ENCODE data around the gene GPX2. TPM values are rescaled to one million over a fixed set of nuclear protein-coding genes. Genes with fewer than 3 reads are reported as not detected.

GPX2 gene
- total RNA-seq, 4 donors from 2014 or later = 4.0 TPM; not detected in 3

GRCh38 chr14:64951724-64952123, 9.2 kb upstream of the GPX2 start:
- H3K27ac ChIP-seq = no peak overlapping the region
- no peak overlapping the region for H3K4me3 ChIP-seq (replicated peaks in 1 of 3)
- H3K4me1 ChIP-seq = peaks cover 0 to 8% of the 10 kb centered on the region in 2 donors
- no peaks in the 10 kb centered on the region for H3K9me3 ChIP-seq
- TF ChIP-seq, protein P1, sequence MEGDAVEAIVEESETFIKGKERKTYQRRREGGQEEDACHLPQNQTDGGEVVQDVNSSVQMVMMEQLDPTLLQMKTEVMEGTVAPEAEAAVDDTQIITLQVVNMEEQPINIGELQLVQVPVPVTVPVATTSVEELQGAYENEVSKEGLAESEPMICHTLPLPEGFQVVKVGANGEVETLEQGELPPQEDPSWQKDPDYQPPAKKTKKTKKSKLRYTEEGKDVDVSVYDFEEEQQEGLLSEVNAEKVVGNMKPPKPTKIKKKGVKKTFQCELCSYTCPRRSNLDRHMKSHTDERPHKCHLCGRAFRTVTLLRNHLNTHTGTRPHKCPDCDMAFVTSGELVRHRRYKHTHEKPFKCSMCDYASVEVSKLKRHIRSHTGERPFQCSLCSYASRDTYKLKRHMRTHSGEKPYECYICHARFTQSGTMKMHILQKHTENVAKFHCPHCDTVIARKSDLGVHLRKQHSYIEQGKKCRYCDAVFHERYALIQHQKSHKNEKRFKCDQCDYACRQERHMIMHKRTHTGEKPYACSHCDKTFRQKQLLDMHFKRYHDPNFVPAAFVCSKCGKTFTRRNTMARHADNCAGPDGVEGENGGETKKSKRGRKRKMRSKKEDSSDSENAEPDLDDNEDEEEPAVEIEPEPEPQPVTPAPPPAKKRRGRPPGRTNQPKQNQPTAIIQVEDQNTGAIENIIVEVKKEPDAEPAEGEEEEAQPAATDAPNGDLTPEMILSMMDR (IDR thresholded peaks at IDR 0.05) = no peak
- no peak for TF ChIP-seq POLR2A (IDR thresholded peaks at IDR 0.05)
- H3K27me3 ChIP-seq = no peaks in the 10 kb centered on the region
- intact Hi-C loops (cut with DNase I) = no loop called here
- H3K36me3 ChIP-seq = no peaks in the 10 kb centered on the region
- no peak for DNase-seq

DNA sequence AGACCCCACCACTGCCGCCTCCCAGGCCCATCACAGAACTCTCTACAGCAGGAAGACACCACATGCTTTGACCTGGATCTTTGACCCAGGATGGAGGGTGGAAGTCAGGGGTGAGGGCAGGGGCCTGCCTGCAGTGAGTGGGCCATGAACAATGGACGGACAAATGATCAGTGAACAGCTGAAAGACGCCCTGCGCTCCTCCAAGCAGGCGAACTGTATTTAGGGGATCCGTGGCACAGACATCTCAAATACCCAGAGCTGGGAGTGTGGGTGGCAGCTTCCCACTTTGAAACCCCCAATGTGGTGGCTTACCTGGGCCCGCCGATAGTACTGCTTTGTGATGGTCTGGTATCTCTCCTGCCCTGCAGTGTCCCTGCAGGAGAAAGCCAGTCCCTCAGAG, 8.7 kb upstream of the GPX2 start:
- Histone ChIP-seq H3K4me3 (replicated peaks in 1 of 3) (no peak overlapping the region), H3K36me3 (no peaks in the 10 kb centered on the region), H3K4me1 (peaks cover 0 to 8% of the 10 kb centered on the region in 2 donors), H3K27ac (no peak overlapping the region), H3K27me3 (no peaks in the 10 kb centered on the region), H3K9me3 (no peaks in the 10 kb centered on the region)
- intact Hi-C loops (cut with DNase I) = no loop called here
- DNase-seq = no peak
- 94 to 97% methylated on average over 8 of the region's 8 CpGs for WGBS, 2 donors
- TF ChIP-seq, protein P1 (IDR thresholded peaks at IDR 0.05) = no peak
- no peak for TF ChIP-seq POLR2A (IDR thresholded peaks at IDR 0.05)

DNA sequence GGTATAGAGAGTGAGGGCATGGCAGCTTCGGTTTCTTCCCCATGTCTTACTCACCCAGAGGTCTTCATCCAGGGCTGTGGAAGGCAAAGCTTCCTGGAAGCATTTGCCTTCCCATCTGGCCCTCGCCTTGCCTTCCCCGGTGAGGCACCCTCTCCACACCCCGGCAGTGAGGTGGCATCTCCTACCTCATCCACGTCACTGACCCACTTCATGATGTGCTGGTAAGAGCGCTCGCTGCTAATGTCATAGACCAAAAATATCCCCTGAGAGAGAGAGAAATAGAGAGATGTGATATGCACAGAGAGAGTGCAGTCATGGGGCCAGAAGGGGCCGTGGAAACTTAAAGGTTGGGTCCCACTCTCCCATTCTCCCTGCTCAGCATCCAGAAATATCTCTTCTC, 8.3 kb upstream of the GPX2 start:
- WGBS, 2 donors = 95 to 96% methylated on average over 8 of the region's 8 CpGs
- Histone ChIP-seq H3K9me3 (no peaks in the 10 kb centered on the region), H3K27ac (no peak overlapping the region), H3K4me1 (peaks cover 0 to 8% of the 10 kb centered on the region in 2 donors), H3K27me3 (no peaks in the 10 kb centered on the region), H3K4me3 (replicated peaks in 1 of 3) (no peak overlapping the region), H3K36me3 (no peaks in the 10 kb centered on the region)
- no peak for TF ChIP-seq POLR2A (IDR thresholded peaks at IDR 0.05)
- TF ChIP-seq, protein P1 (IDR thresholded peaks at IDR 0.05) = no peak
- DNase-seq = no peak
- intact Hi-C loops (cut with DNase I) = no loop called here

GRCh38 chr14:64948612-64949210, 6.2 kb upstream of the GPX2 start:
- no peak for TF ChIP-seq POLR2A (IDR thresholded peaks at IDR 0.05)
- TF ChIP-seq, protein P1 (IDR thresholded peaks at IDR 0.05) = no peak
- no peak for DNase-seq
- Histone ChIP-seq H3K27me3 (no peaks in the 10 kb centered on the region), H3K4me1 (no peaks in the 10 kb centered on the region), H3K36me3 (no peaks in the 10 kb centered on the region), H3K9me3 (no peaks in the 10 kb centered on the region), H3K4me3 (replicated peaks in 1 of 3) (no peak overlapping the region), H3K27ac (no peak overlapping the region)
- intact Hi-C loops (cut with DNase I) = no loop called here
- WGBS, 2 donors = 93 to 94% methylated on average over 8 of the region's 8 CpGs

DNA sequence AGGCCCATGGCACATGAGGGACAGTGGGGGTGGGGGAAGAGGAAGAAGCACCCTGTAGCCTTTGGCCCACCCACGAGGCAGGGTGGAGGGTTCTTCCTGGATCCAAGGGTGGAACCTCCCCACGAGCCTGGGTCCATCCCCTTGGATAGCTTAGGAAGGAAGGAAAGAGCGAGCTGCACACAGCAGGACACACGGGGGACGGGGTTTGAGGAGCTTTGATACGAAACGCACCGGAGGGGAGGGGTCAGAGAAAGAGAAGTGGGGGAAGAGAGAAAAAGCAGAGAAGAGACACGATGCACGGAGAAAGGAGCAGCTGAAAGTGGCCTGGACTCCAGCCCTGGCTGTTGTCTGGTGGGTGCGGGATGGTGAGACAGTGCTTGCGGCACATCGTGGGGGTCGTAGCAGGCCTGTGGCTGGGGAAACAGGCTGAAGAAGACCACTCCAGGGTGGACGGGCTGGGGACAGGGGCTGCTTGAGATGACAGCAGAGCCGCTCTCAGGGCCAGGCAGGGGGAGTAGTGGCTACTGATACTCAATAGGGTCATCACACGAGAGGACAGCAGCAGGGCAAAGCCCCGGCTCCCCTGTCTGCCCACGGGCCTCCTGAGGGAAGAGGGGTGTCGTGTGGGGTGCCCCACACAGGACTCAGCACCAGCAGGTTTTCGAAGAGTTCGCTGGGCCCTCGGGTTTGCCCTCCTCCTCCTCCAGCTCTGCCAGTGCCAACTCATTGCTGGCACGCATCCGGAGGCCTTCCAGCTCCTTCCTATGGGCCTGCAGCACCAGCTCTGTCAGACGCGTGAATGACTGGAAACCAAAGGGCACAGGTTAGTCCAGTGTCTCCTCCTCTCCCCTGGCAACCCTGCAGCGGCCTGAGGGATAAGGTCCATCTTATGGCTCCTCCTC, 5.4 kb upstream of the GPX2 start:
- Histone ChIP-seq H3K27me3 (no peaks in the 10 kb centered on the region), H3K36me3 (no peaks in the 10 kb centered on the region), H3K9me3 (no peaks in the 10 kb centered on the region), H3K4me1 (no peaks in the 10 kb centered on the region), H3K27ac (no peak overlapping the region), H3K4me3 (replicated peaks in 1 of 3) (no peak overlapping the region)
- 89 to 92% methylated on average over 28 of the region's 28 CpGs for WGBS, 2 donors
- intact Hi-C loops (cut with DNase I) = no loop called here
- no peak for DNase-seq
- TF ChIP-seq, protein P1 (IDR thresholded peaks at IDR 0.05) = no peak
- no peak for TF ChIP-seq POLR2A (IDR thresholded peaks at IDR 0.05)

All from thyroid gland (tissue), 4 donors.